Muscle layer of duodenum (tissue), 2 donors: ENCODE data around the gene INO80D.
"Not testable (repeated sequence)": the region's sequence is repeated elsewhere in the genome, so short reads cannot be mapped to it uniquely, and the experiment has no call there.

Source experiments
- H3K27ac ChIP-seq: one replicate; pipeline ENCODE4 v1.7.0; 2013; ENCODE audit warnings: mild to moderate bottlenecking, low read length
- H3K27me3 ChIP-seq: one replicate; pipeline ENCODE4 v1.7.0; 2013; ENCODE audit warnings: low read depth, mild to moderate bottlenecking, control low read depth, low read length
- H3K36me3 ChIP-seq, 2 donors: one replicate each; pipeline ENCODE4 v1.7.0; 2013; ENCODE audit warnings: low read length in 2 of 2, control low read depth in 1 of 2, mild to moderate bottlenecking in 1 of 2; ENCODE audit not compliant: insufficient read depth in 2 of 2, control insufficient read depth in 1 of 2
- H3K4me1 ChIP-seq, 2 donors: one replicate each; pipeline ENCODE4 v1.7.0; 2013; ENCODE audit warnings: low read length in 2 of 2, mild to moderate bottlenecking in 2 of 2, control low read depth in 1 of 2, moderate library complexity in 1 of 2; ENCODE audit not compliant: insufficient read depth in 2 of 2, control insufficient read depth in 1 of 2
- H3K4me3 ChIP-seq, 2 donors: one replicate each; pipeline ENCODE4 v1.7.0; 2013; ENCODE audit warnings: low read length in 2 of 2, low read depth in 1 of 2, mild to moderate bottlenecking in 1 of 2
- H3K9me3 ChIP-seq, 2 donors: one replicate each; pipeline ENCODE4 v1.7.0; 2013; ENCODE audit warnings: low read length in 2 of 2, control low read depth in 1 of 2, mild to moderate bottlenecking in 1 of 2; ENCODE audit not compliant: control insufficient read depth in 1 of 2
- donor health status: healthy.

INO80D gene

GRCh38 chr2:206082298-206082843 lies 3.6 kb downstream of the INO80D start:
- no peaks in the 10 kb centered on the region for H3K9me3 ChIP-seq
- H3K27ac ChIP-seq: no peak overlapping the region
- no peaks in the 10 kb centered on the region for H3K27me3 ChIP-seq
- peaks cover 0 to 5% of the 10 kb centered on the region in 2 donors for H3K36me3 ChIP-seq
- no peak overlapping the region for H3K4me3 ChIP-seq
- H3K4me1 ChIP-seq: peaks cover 0 to 7% of the 10 kb centered on the region in 2 donors

- Histone ChIP-seq H3K9me3 (no peaks in the 10 kb centered on the region), H3K36me3 (peaks cover 0 to 3% of the 10 kb centered on the region in 2 donors), H3K27ac (no peak overlapping the region), H3K4me3 (no peak overlapping the region), H3K4me1 (peaks cover 0 to 7% of the 10 kb centered on the region in 2 donors), H3K27me3 (no peaks in the 10 kb centered on the region)
Observed at GRCh38 chr2:206080927-206081326, 5.0 kb downstream of the INO80D start.

- H3K36me3 ChIP-seq: no peaks in the 10 kb centered on the region
- H3K27ac ChIP-seq: no peak overlapping the region
Observed at GRCh38 chr2:206079699-206080465, 6.1 kb downstream of the INO80D start.

GRCh38 chr2:206077879-206078278 lies 8.1 kb downstream of the INO80D start:
- H3K4me3 ChIP-seq, H3K4me1 ChIP-seq, H3K9me3 ChIP-seq, H3K36me3 ChIP-seq, H3K27ac ChIP-seq, H3K27me3 ChIP-seq: not testable (repeated sequence)

More at GRCh38 chr2:206079699-206080465, 6.1 kb downstream of the INO80D start:
- Histone ChIP-seq H3K9me3 (no peaks in the 10 kb centered on the region), H3K27me3 (no peaks in the 10 kb centered on the region), H3K4me3 (no peak overlapping the region), H3K4me1 (peaks cover 0 to 7% of the 10 kb centered on the region in 2 donors)

- H3K4me3 ChIP-seq: no peak overlapping the region
- no peaks in the 10 kb centered on the region for H3K27me3 ChIP-seq
- peaks cover 0 to 7% of the 10 kb centered on the region in 2 donors for H3K4me1 ChIP-seq
- no peaks in the 10 kb centered on the region for H3K9me3 ChIP-seq
- H3K27ac ChIP-seq: no peak overlapping the region
- no peaks in the 10 kb centered on the region for H3K36me3 ChIP-seq
Observed at GRCh38 chr2:206075113-206075512, 10.9 kb downstream of the INO80D start.

GRCh38 chr2:206071807-206072206 lies 14.2 kb downstream of the INO80D start:
- Histone ChIP-seq H3K9me3 (no peaks in the 10 kb centered on the region), H3K27ac (no peak overlapping the region), H3K4me3 (no peak overlapping the region), H3K4me1 (no peaks in the 10 kb centered on the region), H3K36me3 (no peaks in the 10 kb centered on the region), H3K27me3 (no peaks in the 10 kb centered on the region)

- H3K27ac ChIP-seq: no peak overlapping the region
- H3K36me3 ChIP-seq: no peaks in the 10 kb centered on the region
- H3K4me3 ChIP-seq: no peak overlapping the region
- H3K27me3 ChIP-seq: no peaks in the 10 kb centered on the region
- no peaks in the 10 kb centered on the region for H3K4me1 ChIP-seq
- no peaks in the 10 kb centered on the region for H3K9me3 ChIP-seq
Observed at GRCh38 chr2:206069417-206069816, 16.6 kb downstream of the INO80D start.

GRCh38 chr2:206068207-206068606 lies 17.8 kb downstream of the INO80D start:
- Histone ChIP-seq H3K36me3 (peaks cover 0 to 1% of the 10 kb centered on the region in 2 donors), H3K9me3 (no peaks in the 10 kb centered on the region), H3K27me3 (no peaks in the 10 kb centered on the region), H3K4me1 (no peaks in the 10 kb centered on the region), H3K27ac (no peak overlapping the region), H3K4me3 (no peak overlapping the region)

GRCh38 chr2:206064077-206064476 lies 21.9 kb downstream of the INO80D start:
- Histone ChIP-seq H3K27me3 (no peaks in the 10 kb centered on the region), H3K27ac (no peak overlapping the region), H3K9me3 (no peaks in the 10 kb centered on the region), H3K4me3 (no peak overlapping the region), H3K4me1 (no peaks in the 10 kb centered on the region), H3K36me3 (peaks cover 3 to 9% of the 10 kb centered on the region in 2 donors)

GRCh38 chr2:206063635-206064034 lies 22.3 kb downstream of the INO80D start:
- no peak overlapping the region for H3K27ac ChIP-seq

GRCh38 chr2:206062724-206063123 lies 23.2 kb downstream of the INO80D start:
- Histone ChIP-seq H3K4me3 (no peak overlapping the region), H3K27ac (no peak overlapping the region), H3K9me3 (no peaks in the 10 kb centered on the region), H3K4me1 (no peaks in the 10 kb centered on the region), H3K27me3 (no peaks in the 10 kb centered on the region), H3K36me3 (peaks cover 3 to 9% of the 10 kb centered on the region in 2 donors)

More at GRCh38 chr2:206063635-206064034, 22.3 kb downstream of the INO80D start:
- Histone ChIP-seq H3K4me1 (no peaks in the 10 kb centered on the region), H3K36me3 (peaks cover 3 to 9% of the 10 kb centered on the region in 2 donors), H3K27me3 (no peaks in the 10 kb centered on the region), H3K9me3 (no peaks in the 10 kb centered on the region), H3K4me3 (no peak overlapping the region)
